Testis (tissue), 2 donors: Measurements from ENCODE around the gene IGSF10.

ENCODE experiments used
- POLR2A ChIP-seq: fragments of 450-650 bp; IDR thresholded peaks from one replicate; pipeline ENCODE4 v1.6.1; 2017; ENCODE audit warnings: antibody characterized with exemption, mild to moderate bottlenecking, moderate library complexity
- TF ChIP-seq, protein P1 (sequence below), 3 experiments: fragments of 450-650 bp in 2 of 3; fragments of 200-600 bp in 1 of 3; sonication (generic) in 1 of 3; IDR thresholded peaks; one replicate each; pipeline ENCODE4 v1.5.1; 2016 to 2019; ENCODE audit warnings: antibody characterized with exemption in 3 of 3, mild to moderate bottlenecking in 2 of 3, moderate library complexity in 1 of 3

DNA sequence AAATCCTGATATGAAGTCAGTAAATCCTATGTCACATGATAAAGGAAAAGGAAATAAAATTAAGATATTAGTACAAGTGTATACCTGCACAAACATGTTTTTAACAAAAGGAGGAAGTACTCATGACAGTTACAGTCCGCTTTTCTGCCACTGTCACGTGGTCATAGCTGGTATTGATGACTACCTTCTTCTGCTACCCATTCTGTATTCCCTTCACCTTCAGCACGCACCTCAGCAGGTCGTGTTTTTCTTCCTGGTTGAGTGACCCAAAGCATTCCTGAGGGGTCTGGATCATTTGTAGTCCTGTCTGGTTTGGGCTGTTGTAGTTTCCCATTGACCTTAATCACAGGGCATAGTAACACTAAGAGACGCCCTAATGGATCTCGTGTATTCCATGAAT is 41.1 kb downstream of the IGSF10 start:
- TF ChIP-seq, protein P1, sequence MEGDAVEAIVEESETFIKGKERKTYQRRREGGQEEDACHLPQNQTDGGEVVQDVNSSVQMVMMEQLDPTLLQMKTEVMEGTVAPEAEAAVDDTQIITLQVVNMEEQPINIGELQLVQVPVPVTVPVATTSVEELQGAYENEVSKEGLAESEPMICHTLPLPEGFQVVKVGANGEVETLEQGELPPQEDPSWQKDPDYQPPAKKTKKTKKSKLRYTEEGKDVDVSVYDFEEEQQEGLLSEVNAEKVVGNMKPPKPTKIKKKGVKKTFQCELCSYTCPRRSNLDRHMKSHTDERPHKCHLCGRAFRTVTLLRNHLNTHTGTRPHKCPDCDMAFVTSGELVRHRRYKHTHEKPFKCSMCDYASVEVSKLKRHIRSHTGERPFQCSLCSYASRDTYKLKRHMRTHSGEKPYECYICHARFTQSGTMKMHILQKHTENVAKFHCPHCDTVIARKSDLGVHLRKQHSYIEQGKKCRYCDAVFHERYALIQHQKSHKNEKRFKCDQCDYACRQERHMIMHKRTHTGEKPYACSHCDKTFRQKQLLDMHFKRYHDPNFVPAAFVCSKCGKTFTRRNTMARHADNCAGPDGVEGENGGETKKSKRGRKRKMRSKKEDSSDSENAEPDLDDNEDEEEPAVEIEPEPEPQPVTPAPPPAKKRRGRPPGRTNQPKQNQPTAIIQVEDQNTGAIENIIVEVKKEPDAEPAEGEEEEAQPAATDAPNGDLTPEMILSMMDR (IDR thresholded peaks at IDR 0.05) = no peak
- no peak for TF ChIP-seq POLR2A
